WTC11 (cell line): ENCODE results near the gene LRMDA. TPM values are rescaled to one million over a fixed set of nuclear protein-coding genes. Genes with fewer than 3 reads are reported as not detected.

Source experiments
- ATAC-seq: fragments of 200-7000 bp; cut with Tn5 transposase; 2 replicates; pipeline ENCODE4 v1.10.0; 2021; ENCODE audit warnings: mild to moderate bottlenecking, moderate library complexity
- CTCF ChIA-PET: fragments of 300-600 bp; sonication (Branson Sonifier 250); formaldehyde crosslinking; loops from one replicate; lab custom pipeline; 2021; ENCODE audit warnings: antibody characterized with exemption; lab: Charles Lee
- POLR2A ChIA-PET: fragments of 350-600 bp; sonication (Branson Sonifier 250); formaldehyde crosslinking; loops from one replicate; lab custom pipeline; 2021; ENCODE audit warnings: antibody characterized with exemption; lab: Charles Lee
- DNase-seq: peaks from one replicate; pipeline ENCODE4 v3.0.0; 2021; ENCODE audit warnings: low spot score
- H3K27ac Mint-ChIP-seq: 2 replicates; pipeline ENCODE4 v1.8.0; 2021; ENCODE audit warnings: mixed read lengths
- H3K27me3 Mint-ChIP-seq: 2 replicates; pipeline ENCODE4 v1.8.0; 2021; ENCODE audit warnings: low read depth, mild to moderate bottlenecking, moderate library complexity, mixed read lengths
- H3K36me3 Mint-ChIP-seq: 2 replicates; pipeline ENCODE4 v1.8.0; 2021; ENCODE audit warnings: mixed read lengths
- H3K4me1 Mint-ChIP-seq: 2 replicates; pipeline ENCODE4 v1.8.0; 2022; ENCODE audit warnings: mixed read lengths
- H3K4me3 Mint-ChIP-seq: 2 replicates; pipeline ENCODE4 v1.8.0; 2021; ENCODE audit warnings: mild to moderate bottlenecking, moderate library complexity, mixed read lengths
- H3K9me3 Mint-ChIP-seq: 2 replicates; pipeline ENCODE4 v1.8.0; 2021; ENCODE audit warnings: mixed read lengths
- ARID4B ChIP-seq: sonication (generic); formaldehyde crosslinking; IDR thresholded peaks from 2 replicates; pipeline ENCODE4 v1.8.0; 2023; ENCODE audit warnings: missing genetic modification reagents, mild to moderate bottlenecking, borderline replicate concordance
- CREB1 ChIP-seq: sonication (generic); formaldehyde crosslinking; IDR thresholded peaks from 2 replicates; pipeline ENCODE4 v1.8.0; 2023; ENCODE audit warnings: mild to moderate bottlenecking, missing genetic modification reagents
- E2F1 ChIP-seq: sonication (generic); formaldehyde crosslinking; IDR thresholded peaks from 2 replicates; pipeline ENCODE4 v1.8.0; 2022; ENCODE audit warnings: mild to moderate bottlenecking, missing genetic modification reagents
- E2F5 ChIP-seq: sonication (generic); formaldehyde crosslinking; IDR thresholded peaks from 2 replicates; pipeline ENCODE4 v1.8.1; 2022; ENCODE audit warnings: mild to moderate bottlenecking, moderate library complexity, missing genetic modification reagents
- ESRRA ChIP-seq: sonication (generic); formaldehyde crosslinking; IDR thresholded peaks from 2 replicates; pipeline ENCODE4 v1.8.1; 2022; ENCODE audit warnings: mild to moderate bottlenecking, missing genetic modification reagents, borderline replicate concordance
- ETV6 ChIP-seq: sonication (generic); formaldehyde crosslinking; IDR thresholded peaks from 2 replicates; pipeline ENCODE4 v1.8.1; 2022; ENCODE audit warnings: mild to moderate bottlenecking, missing genetic modification reagents
- GTF2I ChIP-seq: fragments of 250-450 bp; sonication (Bioruptor Pico); conservative IDR thresholded peaks from 2 replicates; pipeline ENCODE4 v1.4.0; 2021; ENCODE audit warnings: mild to moderate bottlenecking
- MXD4 ChIP-seq: fragments of 250-450 bp; sonication (Bioruptor Pico); IDR thresholded peaks from 2 replicates; pipeline ENCODE4 v1.8.0; 2021; ENCODE audit warnings: mild to moderate bottlenecking, moderate library complexity, borderline replicate concordance
- NFYB ChIP-seq: sonication (generic); formaldehyde crosslinking; conservative IDR thresholded peaks from 2 replicates; pipeline ENCODE4 v1.8.0; 2022; ENCODE audit warnings: low read depth, missing genetic modification reagents
- NR1H2 ChIP-seq: sonication (generic); formaldehyde crosslinking; IDR thresholded peaks from 2 replicates; pipeline ENCODE4 v1.9.0; 2021; ENCODE audit warnings: mild to moderate bottlenecking, moderate library complexity, missing genetic modification reagents
- SMAD4 ChIP-seq: sonication (generic); formaldehyde crosslinking; IDR thresholded peaks from 2 replicates; pipeline ENCODE4 v1.8.0; 2022; ENCODE audit warnings: mild to moderate bottlenecking, missing genetic modification reagents
- STAT6 ChIP-seq: sonication (generic); formaldehyde crosslinking; conservative IDR thresholded peaks from 2 replicates; pipeline ENCODE4 v1.8.1; 2023; ENCODE audit warnings: mild to moderate bottlenecking, low read depth, missing genetic modification reagents, moderate library complexity
- ZNF138 ChIP-seq: sonication (generic); formaldehyde crosslinking; conservative IDR thresholded peaks from 2 replicates; pipeline ENCODE4 v1.8.1; 2022; ENCODE audit warnings: mild to moderate bottlenecking, moderate library complexity, missing genetic modification reagents
- ZNF263 ChIP-seq: sonication (generic); formaldehyde crosslinking; IDR thresholded peaks from 2 replicates; pipeline ENCODE4 v1.8.1; 2022; ENCODE audit warnings: low read depth, mild to moderate bottlenecking, moderate library complexity, missing genetic modification reagents
- total RNA-seq: library from RNA; stranded (reverse); gene quantifications from 3 replicates; pipeline ENCODE4 v1.2.3, GENCODE V29; 2021
- TF ChIP-seq, protein P1 (sequence below): fragments of 250-450 bp; sonication (Bioruptor Pico); IDR thresholded peaks from 2 replicates; pipeline ENCODE4 v2.1.2; 2022; ENCODE audit warnings: mild to moderate bottlenecking, moderate library complexity

LRMDA gene
- total RNA-seq, 1 experiment from 2014 or later = 0.92 TPM

GRCh38 chr10:76049581-76050290, 618.3 kb downstream of the LRMDA start:
- ChIA-PET POLR2A (no interaction called here), CTCF (interaction anchor here (3.7 kb wide), 1 partner anchor 13 kb away, joined by 16 read pairs; no protein-coding TSS in a partner anchor)
- TF ChIP-seq ZNF138 (CRISPR knock-in tag) (no peak), ARID4B (CRISPR knock-in tag) (no peak), GTF2I (no peak), SMAD4 (CRISPR knock-in tag) (no peak), E2F5 (CRISPR knock-in tag) (no peak), ETV6 (CRISPR knock-in tag) (no peak), NR1H2 (no peak), CREB1 (CRISPR knock-in tag) (no peak), ESRRA (CRISPR knock-in tag) (no peak), ZNF263 (no peak), NFYB (no peak), MXD4 (CRISPR knock-in tag) (no peak), STAT6 (CRISPR knock-in tag) (no peak), E2F1 (CRISPR knock-in tag) (no peak)
- TF ChIP-seq, protein P1, sequence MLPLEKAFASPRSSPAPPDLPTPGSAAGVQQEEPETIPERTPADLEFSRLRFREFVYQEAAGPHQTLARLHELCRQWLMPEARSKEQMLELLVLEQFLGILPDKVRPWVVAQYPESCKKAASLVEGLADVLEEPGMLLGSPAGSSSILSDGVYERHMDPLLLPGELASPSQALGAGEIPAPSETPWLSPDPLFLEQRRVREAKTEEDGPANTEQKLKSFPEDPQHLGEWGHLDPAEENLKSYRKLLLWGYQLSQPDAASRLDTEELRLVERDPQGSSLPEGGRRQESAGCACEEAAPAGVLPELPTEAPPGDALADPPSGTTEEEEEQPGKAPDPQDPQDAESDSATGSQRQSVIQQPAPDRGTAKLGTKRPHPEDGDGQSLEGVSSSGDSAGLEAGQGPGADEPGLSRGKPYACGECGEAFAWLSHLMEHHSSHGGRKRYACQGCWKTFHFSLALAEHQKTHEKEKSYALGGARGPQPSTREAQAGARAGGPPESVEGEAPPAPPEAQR = no peak
- DNase-seq = no peak
- Mint-ChIP-seq H3K27me3 (peaks cover 6% of the 10 kb centered on the region), H3K9me3 (peaks cover 3% of the 10 kb centered on the region; the same call in 1 of the 2 replicates), H3K27ac (no peak overlapping the region), H3K4me1 (peaks cover 10% of the 10 kb centered on the region), H3K4me3 (no peak overlapping the region), H3K36me3 (peaks cover 2% of the 10 kb centered on the region; the same call in 1 of the 2 replicates)
- no peak for ATAC-seq
